Measurements from ENCODE around the gene CEMP1.

CEMP1 gene

DNA sequence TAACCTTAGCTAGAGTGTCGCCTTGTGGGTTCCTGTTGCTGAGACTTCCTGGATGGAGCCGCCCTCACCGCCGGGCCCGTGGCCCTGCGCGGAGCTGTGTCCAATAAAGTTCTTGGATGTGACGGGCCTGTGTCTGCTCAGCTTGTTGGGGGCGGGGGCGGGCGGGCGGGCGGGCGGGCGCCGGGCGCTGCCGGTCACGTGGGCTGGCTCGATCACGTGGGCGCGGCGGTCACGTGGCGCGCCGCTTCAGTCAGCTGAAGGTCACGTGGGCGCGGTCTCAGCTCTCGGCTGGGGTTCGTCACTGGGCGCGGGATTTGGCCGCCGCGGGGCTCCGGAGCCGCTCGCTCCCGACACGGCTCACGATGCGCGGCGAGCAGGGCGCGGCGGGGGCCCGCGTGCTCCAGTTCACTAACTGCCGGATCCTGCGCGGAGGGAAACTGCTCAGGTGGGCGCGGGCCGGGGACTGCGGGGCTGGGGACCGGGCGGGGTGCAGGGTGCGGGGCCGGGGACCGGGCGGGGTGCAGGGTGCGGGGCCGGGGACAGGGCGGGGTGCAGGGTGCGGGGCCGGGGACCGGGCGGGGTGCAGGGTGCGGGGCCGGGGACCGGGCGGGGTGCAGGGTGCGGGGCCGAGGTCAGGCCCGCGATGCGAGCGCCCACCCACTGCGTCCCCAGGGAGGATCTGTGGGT is 11.0 kb downstream of the CEMP1 start, which contains the start of gene AMDHD2:
Gene AMDHD2 (plus strand): TSS at position 275 of the 687 bp plus-strand sequence. CDS start 88 bp downstream, at position 363.
- peak; percentile 75 to 77 for DNase-seq (ENCODE audit: low read depth in 2 of 2)

DNA sequence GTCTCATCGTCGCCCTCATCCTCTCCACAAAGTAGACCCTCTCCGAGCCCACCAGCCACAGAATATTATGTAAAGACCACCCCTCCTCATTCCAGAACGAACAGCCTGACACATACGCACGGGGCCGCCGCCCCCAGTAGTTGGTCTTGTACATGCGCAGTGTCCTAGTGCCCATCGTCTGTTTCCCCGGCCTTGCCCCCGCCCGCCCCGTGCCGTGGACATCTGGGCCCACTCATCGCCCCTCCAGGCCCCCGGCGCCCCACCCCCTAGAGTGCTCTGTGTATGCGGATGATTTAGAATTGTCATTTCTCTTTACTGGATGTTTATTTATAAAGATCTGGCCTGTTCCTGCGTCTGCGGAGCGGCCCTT is 11.5 kb downstream of the CEMP1 start:
- no peak for DNase-seq (ENCODE audit: low read depth in 2 of 2)

DNA sequence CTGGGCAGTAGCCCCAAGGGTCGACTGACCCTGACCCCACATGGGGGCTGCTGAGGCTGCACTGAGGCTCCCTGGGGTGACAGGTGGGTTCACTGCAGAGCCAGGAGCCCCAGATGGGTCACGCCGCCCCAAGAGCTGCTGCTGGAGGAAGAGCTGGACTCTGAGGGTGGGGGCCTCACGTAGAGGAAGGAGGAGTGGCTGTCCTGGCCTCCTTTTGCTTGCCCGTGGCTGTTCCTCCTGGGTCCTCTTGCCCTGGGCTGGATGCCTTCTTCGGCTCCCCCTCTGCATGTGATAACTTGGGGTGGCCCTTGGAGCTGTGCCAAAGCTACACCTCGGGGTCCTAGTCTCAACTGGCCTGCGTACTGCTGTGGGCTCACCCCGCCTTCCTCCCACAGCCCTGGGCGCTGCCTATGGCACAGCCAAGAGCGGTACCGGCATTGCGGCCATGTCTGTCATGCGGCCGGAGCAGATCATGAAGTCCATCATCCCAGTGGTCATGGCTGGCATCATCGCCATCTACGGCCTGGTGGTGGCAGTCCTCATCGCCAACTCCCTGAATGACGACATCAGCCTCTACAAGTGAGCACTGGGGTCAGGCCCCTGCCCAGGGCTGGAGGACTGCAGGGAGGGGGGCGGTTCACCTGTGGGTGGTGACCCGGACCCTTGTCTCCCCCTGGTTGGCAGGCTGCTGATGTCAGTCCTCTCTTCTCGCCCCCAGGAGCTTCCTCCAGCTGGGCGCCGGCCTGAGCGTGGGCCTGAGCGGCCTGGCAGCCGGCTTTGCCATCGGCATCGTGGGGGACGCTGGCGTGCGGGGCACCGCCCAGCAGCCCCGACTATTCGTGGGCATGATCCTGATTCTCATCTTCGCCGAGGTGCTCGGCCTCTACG is 12.1 kb downstream of the CEMP1 start:
- DNase-seq (ENCODE audit: low read depth in 2 of 2): no peak

DNA sequence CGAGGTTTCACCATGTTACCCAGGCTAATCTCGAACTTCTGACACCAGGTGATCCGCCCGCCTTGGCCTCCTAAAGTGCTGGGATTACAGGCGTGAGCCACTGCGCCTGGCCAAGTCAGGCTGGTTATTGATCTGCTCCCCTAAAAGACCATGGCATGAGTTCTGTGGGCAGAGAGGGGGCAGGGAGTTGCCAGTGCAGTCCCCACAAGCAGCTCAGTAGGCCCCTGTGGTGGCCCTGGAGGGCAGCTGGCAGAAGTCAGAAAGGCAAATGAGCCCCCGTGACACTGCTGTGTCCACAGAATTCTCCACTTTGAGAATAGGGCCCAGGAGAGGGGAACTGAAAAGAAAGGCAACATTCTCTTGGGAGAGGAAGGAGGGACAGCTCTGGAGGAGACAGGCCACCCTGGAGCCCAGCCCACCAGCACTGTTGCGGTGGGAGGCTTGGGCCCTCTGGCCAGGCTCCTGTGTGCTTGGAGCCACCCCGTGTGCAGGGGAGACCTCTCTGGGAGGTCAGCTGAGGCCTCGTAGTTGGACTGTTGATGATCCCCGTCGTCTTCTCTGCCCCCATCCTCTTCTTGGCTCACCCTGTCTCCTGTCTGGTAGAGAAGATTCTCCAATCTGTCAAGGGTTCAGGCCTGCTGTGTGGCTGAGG is 13.1 kb downstream of the CEMP1 start:
- no peak for DNase-seq (ENCODE audit: low read depth in 2 of 2)

DNA sequence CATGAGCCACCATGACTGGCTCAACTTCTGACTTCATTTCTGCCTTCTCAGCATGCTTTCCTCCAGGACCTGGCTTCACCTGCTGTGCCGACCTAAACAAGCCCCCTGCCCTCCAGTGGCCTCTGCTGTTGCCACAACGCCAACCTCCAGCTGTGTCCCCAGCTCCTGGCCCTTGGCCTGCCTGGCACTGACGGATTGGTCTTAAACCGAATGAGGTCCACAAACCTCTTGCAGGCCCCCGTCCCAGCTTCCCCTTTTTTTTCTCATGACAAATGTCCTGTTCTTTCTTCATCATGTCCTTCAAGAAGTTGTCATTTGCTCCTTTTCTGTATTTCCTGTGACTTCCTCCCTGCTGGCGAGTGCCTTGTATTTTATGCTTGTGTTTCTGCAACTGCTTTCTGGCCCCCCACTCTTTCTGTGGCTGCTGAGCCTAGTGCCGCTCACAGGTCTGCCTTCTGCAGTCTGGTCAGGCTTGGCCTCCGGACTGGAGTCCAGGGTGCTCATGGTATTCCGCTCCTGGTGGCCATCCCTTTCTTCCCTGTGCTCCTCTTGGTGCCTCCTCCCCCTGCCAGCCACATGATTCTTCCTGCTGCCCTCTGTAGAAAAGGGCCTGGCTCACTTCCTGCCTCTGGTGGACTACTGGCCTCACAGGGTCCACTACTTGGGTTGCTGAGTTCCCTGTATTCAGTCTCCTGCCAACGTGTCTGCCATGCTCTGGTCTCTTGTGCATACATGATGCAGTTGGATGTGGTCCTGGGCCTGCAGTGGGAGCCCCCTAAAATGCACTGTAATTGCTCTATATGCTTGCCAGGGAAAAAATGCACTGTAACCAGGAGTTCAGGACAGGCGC is 14.6 kb downstream of the CEMP1 start:
- no peak for DNase-seq (ENCODE audit: low read depth in 2 of 2)

DNA sequence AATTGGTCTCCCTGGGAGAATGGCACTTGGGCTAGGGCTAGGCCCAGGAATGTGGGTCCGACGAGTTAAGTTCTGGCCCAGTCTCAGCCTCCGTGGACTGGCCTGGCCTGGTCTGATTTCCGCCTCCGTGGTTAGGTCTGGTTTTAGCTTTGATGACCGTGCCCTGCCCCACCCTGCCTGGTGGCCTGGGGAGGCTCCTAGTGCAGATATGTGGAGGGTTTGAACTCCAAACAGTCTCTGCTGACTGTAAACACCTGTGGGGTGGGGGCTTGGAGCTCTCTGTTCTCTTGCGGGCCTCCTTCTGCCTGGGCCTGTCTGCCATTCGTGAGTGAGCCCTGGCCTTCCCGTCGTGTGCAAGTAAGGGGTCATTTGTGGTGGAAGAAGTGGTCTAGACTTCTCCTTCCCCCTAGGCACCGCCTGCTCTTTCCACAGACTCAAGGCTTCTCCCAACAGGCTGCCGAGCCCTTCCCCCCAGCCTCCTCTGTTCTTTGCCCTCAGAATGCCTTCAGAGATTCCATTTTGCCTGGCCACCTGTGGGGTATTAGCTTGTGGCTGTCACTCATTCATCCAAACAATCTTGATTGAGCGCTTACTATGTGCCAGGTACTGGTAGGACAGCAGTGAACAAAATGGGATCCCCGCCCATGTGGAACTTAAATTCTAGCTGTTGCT is 15.9 kb downstream of the CEMP1 start:
- DNase-seq (ENCODE audit: low read depth in 2 of 2): no peak

DNA sequence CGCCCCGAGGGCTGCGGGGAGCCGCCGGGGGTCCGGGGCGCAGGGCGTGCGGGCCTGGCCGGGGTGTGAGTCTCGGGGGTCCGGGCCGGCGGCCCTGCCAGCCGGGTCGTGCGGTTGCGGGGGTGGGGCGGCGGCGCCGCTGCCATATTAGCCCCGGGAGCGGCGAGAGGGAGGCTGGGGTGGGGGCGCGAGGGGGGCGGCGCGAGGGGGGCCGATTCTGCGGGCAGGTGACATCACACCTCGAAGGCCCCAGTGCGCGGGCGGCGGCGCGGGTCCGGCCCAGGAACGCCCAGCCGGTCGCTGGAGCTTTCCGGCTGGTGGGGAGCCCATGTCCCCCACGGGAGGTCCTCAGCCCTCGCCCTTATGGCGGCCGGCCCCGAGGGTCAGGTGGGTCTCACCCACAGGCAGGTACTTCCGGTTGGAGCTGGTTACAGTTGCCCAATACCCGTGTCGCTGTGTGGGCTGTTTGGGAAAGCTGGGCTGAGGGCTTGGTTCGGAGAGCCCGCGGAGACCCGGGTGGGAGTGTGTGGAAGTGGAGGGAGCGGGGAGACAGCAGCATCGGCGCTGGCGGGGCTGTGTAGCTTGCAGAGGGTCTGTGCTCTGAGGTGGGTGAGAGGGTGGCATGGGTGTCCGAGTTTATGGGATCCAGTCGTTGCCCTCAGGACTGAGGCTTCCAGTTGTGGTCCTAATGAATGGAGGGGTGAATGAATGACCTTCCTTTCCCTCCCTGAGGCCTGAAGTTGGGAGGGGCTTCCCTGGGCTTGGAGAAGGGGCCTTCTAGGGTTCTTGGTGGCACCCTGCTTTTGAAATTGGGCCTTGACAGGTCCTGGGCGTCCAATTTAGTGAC is 16.7 kb downstream of the CEMP1 start:
- no peak for DNase-seq (ENCODE audit: low read depth in 2 of 2)

DNA sequence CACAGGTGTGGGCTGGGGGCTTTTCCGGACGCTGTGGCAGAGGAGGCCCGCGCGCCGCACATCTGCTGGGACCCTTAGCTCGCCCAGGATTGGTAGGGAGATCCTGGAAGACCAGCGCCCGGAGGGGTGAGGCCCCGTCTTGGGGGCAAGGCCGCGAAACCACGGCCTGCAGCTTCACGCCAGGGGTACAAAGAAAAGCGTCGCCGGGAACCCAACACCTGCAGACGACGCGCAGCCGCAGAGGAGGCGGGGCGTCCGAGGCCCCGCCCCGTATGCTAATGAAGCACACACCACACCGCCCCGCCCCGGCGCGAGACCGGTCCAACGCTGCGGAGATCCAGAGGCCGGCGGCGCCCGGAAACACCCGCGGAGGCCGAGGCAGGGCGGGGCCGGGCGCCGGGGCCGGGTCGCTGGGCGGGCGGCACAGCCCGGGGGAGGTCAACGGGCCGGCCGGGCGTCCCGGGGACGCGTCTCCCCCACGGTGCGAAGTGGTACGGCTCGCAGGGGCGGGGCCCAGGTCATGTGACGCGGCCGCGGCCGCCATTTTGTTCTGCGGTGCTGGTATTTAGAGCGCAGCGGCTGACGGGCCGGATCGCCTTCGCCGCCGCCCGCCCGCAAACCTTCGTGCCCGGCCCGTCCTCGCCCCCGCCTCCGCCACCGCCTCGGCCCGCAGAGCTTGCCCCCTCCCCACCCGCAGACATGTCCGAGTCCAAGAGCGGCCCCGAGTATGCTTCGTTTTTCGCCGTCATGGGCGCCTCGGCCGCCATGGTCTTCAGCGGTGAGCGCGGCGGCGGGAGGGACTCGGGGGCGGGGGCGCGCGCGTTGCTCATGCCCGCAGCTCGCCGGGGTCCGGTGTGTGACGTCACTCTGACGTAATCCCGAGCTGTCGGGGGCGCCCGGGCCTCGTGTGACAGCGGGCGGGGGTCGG is 17.5 kb downstream of the CEMP1 start, which contains the start of gene ATP6V0C:
Gene ATP6V0C (plus strand): TSS at position 548 of the 928 bp plus-strand sequence. CDS start 152 bp downstream, at position 700.
- peak; percentile 78 to 81 for DNase-seq (ENCODE audit: low read depth in 2 of 2)

DNA sequence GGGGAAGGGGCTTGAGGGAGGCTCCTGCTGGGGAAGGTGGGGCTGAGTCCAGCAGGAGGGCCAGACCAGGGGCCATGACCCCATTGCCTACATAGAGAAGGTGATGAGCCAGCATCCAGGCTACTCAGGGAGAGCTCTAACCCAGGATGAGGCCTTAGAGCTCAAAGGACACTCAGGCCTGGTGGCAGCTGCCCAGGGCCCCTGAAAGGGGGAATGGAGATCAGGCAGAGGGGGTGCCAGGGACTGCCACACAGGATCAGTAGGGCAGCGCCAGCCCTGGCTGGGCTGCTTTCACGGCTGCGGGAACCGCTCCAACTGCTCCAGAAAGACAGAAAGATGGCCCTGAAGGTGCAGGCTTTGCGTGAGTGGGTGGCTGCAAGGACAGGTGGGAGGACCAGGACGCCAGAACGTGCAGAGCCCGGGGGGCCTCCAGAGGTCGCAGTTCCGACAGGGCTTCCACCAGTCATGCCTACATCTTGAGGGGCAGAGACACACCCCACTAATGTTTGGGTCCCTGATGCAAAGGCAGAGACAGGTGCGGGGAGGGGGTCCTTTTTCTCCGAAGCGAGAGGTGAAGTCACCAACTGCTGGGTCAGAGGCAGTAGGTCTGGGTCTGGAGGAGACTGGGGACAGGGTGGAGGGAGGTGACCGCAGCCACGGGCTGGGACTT is 18.3 kb downstream of the CEMP1 start:
- no peak for DNase-seq (ENCODE audit: low read depth in 2 of 2)

DNA sequence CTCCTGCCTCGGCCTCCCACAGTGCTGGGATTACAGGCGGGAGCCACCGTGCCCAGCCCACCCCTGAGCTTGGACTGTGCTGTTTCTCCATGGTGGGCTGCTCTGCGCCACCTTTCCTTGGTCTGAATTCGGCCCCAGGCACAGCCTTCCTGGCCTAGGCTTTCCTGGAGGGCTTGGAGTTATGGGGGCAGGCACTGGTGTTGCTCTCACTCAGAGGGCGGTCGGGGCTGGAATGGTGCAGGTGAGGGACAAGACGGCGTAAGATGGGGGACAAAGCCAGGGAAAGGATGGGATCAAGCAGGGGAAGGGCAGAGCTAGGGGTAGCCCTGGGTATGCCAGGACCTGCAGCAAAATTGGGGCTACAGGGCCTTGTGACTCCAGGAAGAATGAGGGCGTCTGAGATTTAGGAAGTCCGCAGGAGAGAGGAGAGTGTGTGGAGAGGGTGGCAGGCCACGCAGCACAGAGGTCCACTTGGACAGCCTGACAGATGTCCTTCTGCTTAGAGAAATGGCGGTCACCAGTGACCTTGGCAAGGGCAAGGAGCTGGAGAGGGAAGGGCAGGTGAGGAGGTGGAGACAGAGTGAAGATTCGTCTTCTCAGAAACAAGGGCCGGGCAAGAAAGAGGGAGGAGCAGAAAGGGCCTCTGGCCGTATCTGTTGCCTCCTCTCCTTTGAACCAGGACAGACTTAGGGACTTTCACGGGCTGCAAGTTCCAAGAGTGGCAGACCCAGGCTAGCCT is 19.0 kb downstream of the CEMP1 start:
- no peak for DNase-seq (ENCODE audit: low read depth in 2 of 2)

DNA sequence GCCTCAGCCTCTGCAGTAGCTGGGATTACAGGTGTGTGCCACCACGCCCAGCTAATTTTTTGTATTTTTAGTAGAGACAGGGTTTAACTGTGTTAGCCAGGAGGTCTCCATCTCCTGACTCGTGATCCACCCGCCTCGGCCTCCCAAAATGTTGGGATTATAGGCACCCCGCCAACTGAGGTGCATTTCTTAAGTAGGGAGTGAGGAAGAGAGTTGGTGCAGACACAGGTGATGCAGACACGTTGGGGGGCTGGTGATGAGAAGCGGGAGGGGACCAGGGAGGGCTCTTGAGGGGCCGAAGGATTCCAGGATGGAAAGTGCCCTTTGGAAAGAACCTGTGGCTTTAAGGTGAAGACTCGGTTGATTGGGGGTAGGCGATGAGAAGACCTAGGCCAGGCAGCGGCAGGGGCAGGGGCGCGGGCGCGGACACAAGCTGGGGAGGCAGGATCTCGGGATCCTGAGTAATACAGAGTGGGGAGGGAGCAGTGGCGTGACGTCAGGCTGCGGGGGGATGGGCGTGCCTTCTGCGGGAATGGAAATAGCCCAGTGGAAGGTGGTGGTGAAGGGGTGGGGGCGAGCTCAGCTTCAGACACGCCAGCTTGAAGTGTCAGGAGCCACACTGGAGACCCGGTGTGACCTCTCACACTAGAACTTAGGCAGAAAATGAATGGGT is 19.9 kb downstream of the CEMP1 start:
- DNase-seq (ENCODE audit: low read depth in 2 of 2): no peak

DNA sequence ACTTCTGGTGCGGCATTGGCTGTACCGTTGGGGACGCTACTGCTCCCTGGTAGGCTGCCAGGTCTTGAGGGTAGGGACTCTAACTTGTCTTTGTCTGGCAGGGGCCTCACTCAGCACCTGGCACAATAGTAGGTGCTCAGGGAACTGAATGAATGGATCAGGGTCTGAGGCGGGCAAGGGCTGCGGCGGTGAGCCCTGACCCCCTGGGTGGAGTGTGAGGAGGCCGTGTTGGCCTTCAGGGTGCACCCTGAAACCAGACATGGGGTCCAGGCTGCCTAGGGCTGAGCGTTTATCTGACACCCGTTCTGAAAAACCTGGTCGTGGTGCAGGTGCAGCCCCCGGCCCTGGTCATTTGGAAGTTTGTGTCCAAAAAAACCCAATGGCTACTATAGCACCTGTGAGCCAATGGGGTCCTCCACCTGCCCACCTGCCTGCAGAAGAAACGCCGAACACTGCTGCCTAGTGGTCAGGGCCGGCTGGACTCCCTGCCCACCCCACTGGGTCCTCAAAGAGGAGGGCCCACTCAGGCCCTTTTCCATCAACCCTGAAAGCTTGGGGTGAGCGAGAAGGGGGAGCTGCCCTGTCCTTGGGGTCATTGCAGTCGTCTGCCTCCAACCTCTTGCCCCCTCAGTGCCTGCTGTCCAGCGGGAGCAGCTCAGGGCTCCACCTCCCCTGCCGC is 22.3 kb downstream of the CEMP1 start:
- DNase-seq (ENCODE audit: low read depth in 2 of 2): no peak

DNA sequence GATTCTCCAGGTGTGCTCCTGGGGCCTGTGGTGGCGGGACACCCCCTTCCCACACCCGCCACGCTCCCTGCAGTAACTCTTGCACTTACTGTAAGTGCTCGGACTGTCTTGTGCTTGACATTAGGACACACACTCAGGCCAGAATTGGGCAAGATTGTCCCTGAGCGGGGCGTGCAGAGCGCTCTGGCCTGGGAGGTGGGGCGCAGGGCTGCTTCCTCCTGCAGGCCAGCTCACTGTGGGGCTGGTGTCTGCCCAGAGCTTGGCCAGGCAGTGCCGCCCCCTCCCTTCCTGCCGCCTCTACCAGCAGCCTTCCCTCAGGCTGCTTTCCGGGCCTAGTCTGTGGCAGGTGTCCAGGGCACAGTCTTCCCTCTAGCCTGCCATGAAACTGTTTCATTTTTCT is 23.5 kb downstream of the CEMP1 start:
- no peak for DNase-seq (ENCODE audit: low read depth in 2 of 2)

DNA sequence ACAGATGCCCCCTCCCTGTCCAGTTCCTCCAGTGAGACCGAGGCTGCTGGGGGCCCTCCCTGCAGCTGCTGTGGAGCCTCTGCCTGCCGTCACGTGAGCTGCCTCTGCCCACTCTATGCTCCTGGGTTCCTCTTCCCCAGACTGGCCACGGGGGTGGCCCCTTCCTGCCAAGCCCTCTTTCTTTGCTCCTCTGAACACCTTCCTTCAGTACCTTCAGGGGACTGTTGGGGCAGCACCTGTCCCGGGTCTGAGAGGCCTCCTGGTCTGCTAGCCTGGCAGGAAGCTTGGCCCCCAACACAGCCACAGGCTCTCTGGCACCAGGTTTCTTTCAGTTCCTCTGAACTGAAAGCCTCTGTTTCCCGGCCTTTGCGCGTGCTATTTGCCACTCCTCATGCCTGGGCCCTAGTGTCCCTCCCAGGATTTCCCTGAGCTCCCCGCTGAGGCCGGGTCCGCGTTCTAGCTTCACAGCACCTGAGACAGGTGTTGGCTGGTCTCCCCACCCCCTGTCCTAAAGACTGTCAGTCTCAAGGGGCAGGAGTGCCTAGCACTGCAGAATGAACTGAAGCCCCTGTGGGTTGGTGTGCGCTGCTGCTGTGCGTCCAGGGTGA is 24.1 kb downstream of the CEMP1 start:
- no peak for DNase-seq (ENCODE audit: low read depth in 2 of 2)

DNA sequence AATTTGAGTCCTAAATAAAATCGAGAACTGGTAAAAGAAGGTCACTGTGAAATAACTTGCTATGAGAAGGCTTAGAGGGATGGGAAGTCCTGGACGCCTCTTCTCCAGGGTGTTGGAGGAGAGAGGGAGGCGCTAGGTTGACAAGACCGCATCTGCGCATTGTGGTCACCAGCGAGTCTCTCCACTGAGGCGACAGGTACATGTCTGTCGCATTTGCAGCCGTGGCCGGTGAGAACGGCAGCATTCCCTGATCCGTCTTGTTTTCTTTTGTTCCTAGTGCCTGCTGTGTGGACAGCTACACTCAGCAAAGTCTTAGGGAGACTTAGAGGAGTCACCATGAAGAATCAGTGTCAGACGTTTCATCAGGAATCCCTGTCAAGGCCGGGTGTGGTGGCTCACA is 25.5 kb downstream of the CEMP1 start:
- no peak for DNase-seq (ENCODE audit: low read depth in 2 of 2)

Measured in stimulated activated CD8-positive, alpha-beta memory T cell treated with anti-CD3 and anti-CD28 coated beads, Interleukin-7, amount 100 ng/mL, for 1 hour (primary cell).